Neural cell (in vitro differentiated cells): ENCODE results near the gene ASCC2.

Source experiments
- EP300 ChIP-seq: fragments of 450-650 bp; conservative IDR thresholded peaks from 2 replicates; pipeline ENCODE4 v1.6.1; 2014; ENCODE audit warnings: antibody characterized with exemption, mild to moderate bottlenecking, moderate library complexity; ENCODE audit not compliant: poor library complexity, severe bottlenecking
- EZH2 ChIP-seq: fragments of 200-600, 300-800 bp; shearing (Covaris generic), sonication (generic); IDR thresholded peaks from 2 replicates; pipeline ENCODE4 v1.6.1; 2014; ENCODE audit warnings: antibody characterized with exemption, low read length, borderline replicate concordance, mild to moderate bottlenecking; ENCODE audit not compliant: insufficient read depth, poor library complexity, severe bottlenecking
- MXI1 ChIP-seq: fragments of 450-650 bp; conservative IDR thresholded peaks from 2 replicates; pipeline ENCODE4 v1.6.1; 2014; ENCODE audit warnings: antibody characterized with exemption, mild to moderate bottlenecking; ENCODE audit not compliant: poor library complexity, severe bottlenecking
- RAD21 ChIP-seq: fragments of 450-650 bp; conservative IDR thresholded peaks from 2 replicates; pipeline ENCODE4 v1.6.1; 2014; ENCODE audit warnings: antibody characterized with exemption, mild to moderate bottlenecking, moderate library complexity
- TF ChIP-seq, protein P1 (sequence below): fragments of 450-650 bp; IDR thresholded peaks from 2 replicates; pipeline ENCODE4 v1.5.1; 2014; ENCODE audit warnings: antibody characterized with exemption, mild to moderate bottlenecking, moderate library complexity; ENCODE audit not compliant: poor library complexity, severe bottlenecking
- TF ChIP-seq, protein P2 (sequence below): IDR thresholded peaks from 2 replicates; pipeline ENCODE4 v1.6.1; 2012; ENCODE audit warnings: borderline replicate concordance

DNA sequence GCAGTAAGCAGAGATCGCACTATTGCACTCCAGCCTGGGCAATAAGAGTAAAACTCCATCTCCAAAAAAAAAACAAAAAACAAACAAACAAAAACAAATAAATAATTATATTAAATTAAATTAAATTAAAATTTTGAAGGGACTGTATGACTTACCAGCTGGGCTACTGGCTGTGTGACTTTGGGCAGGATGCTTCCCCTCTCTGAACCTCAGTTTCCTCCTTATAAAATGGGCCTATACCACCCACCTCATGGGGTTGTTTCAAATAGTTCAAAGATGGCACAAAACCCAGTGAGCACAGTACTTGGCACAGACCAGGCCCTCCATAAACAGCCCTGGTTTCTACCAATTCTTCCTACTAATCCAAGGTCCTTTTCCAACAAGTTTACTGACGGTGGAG lies 34.9 kb downstream of the ASCC2 start:
- TF ChIP-seq, protein P1, sequence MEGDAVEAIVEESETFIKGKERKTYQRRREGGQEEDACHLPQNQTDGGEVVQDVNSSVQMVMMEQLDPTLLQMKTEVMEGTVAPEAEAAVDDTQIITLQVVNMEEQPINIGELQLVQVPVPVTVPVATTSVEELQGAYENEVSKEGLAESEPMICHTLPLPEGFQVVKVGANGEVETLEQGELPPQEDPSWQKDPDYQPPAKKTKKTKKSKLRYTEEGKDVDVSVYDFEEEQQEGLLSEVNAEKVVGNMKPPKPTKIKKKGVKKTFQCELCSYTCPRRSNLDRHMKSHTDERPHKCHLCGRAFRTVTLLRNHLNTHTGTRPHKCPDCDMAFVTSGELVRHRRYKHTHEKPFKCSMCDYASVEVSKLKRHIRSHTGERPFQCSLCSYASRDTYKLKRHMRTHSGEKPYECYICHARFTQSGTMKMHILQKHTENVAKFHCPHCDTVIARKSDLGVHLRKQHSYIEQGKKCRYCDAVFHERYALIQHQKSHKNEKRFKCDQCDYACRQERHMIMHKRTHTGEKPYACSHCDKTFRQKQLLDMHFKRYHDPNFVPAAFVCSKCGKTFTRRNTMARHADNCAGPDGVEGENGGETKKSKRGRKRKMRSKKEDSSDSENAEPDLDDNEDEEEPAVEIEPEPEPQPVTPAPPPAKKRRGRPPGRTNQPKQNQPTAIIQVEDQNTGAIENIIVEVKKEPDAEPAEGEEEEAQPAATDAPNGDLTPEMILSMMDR = no peak
- TF ChIP-seq EZH2 (no peak), MXI1 (no peak), RAD21 (no peak), EP300 (no peak)
- TF ChIP-seq, protein P2, sequence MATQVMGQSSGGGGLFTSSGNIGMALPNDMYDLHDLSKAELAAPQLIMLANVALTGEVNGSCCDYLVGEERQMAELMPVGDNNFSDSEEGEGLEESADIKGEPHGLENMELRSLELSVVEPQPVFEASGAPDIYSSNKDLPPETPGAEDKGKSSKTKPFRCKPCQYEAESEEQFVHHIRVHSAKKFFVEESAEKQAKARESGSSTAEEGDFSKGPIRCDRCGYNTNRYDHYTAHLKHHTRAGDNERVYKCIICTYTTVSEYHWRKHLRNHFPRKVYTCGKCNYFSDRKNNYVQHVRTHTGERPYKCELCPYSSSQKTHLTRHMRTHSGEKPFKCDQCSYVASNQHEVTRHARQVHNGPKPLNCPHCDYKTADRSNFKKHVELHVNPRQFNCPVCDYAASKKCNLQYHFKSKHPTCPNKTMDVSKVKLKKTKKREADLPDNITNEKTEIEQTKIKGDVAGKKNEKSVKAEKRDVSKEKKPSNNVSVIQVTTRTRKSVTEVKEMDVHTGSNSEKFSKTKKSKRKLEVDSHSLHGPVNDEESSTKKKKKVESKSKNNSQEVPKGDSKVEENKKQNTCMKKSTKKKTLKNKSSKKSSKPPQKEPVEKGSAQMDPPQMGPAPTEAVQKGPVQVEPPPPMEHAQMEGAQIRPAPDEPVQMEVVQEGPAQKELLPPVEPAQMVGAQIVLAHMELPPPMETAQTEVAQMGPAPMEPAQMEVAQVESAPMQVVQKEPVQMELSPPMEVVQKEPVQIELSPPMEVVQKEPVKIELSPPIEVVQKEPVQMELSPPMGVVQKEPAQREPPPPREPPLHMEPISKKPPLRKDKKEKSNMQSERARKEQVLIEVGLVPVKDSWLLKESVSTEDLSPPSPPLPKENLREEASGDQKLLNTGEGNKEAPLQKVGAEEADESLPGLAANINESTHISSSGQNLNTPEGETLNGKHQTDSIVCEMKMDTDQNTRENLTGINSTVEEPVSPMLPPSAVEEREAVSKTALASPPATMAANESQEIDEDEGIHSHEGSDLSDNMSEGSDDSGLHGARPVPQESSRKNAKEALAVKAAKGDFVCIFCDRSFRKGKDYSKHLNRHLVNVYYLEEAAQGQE = no peak
